Brain microvascular endothelial cell (primary cell): ENCODE measurements around the gene TTC23L.
A peak's percentile ranks its signal among the peaks of the same experiment; 100 is the strongest.

ENCODE experiments used
- DNase-seq: peaks from one replicate; pipeline ENCODE4 v3.0.0-alpha.2; 2020
- H3K27ac ChIP-seq: fragments of 250-450 bp; sonication (Bioruptor Pico); 2 replicates; pipeline ENCODE4 v1.5.1; 2020; ENCODE audit warnings: mild to moderate bottlenecking, moderate library complexity
- H3K27me3 ChIP-seq: fragments of 250-450 bp; sonication (Bioruptor Pico); replicated peaks from 2 replicates; pipeline ENCODE4 v1.5.1; 2020; ENCODE audit warnings: mild to moderate bottlenecking
- H3K36me3 ChIP-seq: fragments of 250-450 bp; sonication (Bioruptor Pico); replicated peaks from 2 replicates; pipeline ENCODE4 v1.5.1; 2020; ENCODE audit warnings: mild to moderate bottlenecking
- H3K4me3 ChIP-seq: 2 replicates; pipeline ENCODE4 v1.5.1; 2011; ENCODE audit warnings: low read depth, mild to moderate bottlenecking, control low read depth, low read length, moderate library complexity
- CTCF ChIP-seq: IDR thresholded peaks from 2 replicates; pipeline ENCODE4 v1.5.1; 2011; ENCODE audit warnings: low read depth, mild to moderate bottlenecking, moderate library complexity, low read length, control low read depth, inconsistent platforms; ENCODE audit errors: missing control alignments
- in situ Hi-C: cut with HindIII; loops from 2 replicates; pipeline ENCODE4 v1.10.0; 2017; ENCODE audit warnings: low sequenced_read_pairs, low pct_ligation_motif_present

TTC23L gene

GRCh38 chr5:34895641-34896419 lies 56.9 kb downstream of the TTC23L start:
- no peaks in the 10 kb centered on the region for H3K36me3 ChIP-seq
- in situ Hi-C loops, result no loop called here
- H3K27ac ChIP-seq, result no peak overlapping the region
- TF ChIP-seq CTCF, result no peak
- no peak for DNase-seq
- H3K27me3 ChIP-seq, result no peaks in the 10 kb centered on the region
- H3K4me3 ChIP-seq, result no peak overlapping the region

- in situ Hi-C loops, result no loop called here
- H3K27me3 ChIP-seq, result no peaks in the 10 kb centered on the region
- no peaks in the 10 kb centered on the region for H3K36me3 ChIP-seq
- no peak for DNase-seq
- no peak for TF ChIP-seq CTCF
- H3K27ac ChIP-seq, result no peak overlapping the region
- no peak overlapping the region for H3K4me3 ChIP-seq
These were observed 58.7 kb downstream of the TTC23L start for GRCh38 chr5:34897646-34898045.

- peak; percentile 65 for DNase-seq
- in situ Hi-C loops, result no loop called here
- no peak overlapping the region for H3K27ac ChIP-seq
- peak; percentile 92 for TF ChIP-seq CTCF
- no peak overlapping the region for H3K4me3 ChIP-seq
- H3K36me3 ChIP-seq, result no peaks in the 10 kb centered on the region
- no peaks in the 10 kb centered on the region for H3K27me3 ChIP-seq
These were observed 59.4 kb downstream of the TTC23L start for GRCh38 chr5:34898258-34898895.

GRCh38 chr5:34899066-34899465 lies 60.1 kb downstream of the TTC23L start:
- Histone ChIP-seq H3K36me3 (no peaks in the 10 kb centered on the region), H3K27me3 (no peaks in the 10 kb centered on the region), H3K27ac (no peak overlapping the region), H3K4me3 (no peak overlapping the region)
- no peak for TF ChIP-seq CTCF
- in situ Hi-C loops, result no loop called here
- DNase-seq, result no peak

- Histone ChIP-seq H3K27me3 (no peaks in the 10 kb centered on the region), H3K27ac (no peak overlapping the region), H3K4me3 (no peak overlapping the region), H3K36me3 (no peaks in the 10 kb centered on the region)
- in situ Hi-C loops, result loop anchor here (25.0 kb wide), 1 partner anchor 413 kb away; no protein-coding TSS in a partner anchor
- DNase-seq, result no peak
- TF ChIP-seq CTCF, result no peak
These were observed 61.7 kb downstream of the TTC23L start for GRCh38 chr5:34900652-34901051.
